Measurements from ENCODE around the gene TMEM132A.

- TF ChIP-seq CTCF (IDR thresholded peaks at IDR 0.05) (no peak), ZFX (IDR thresholded peaks at IDR 0.05; ENCODE audit: borderline replicate concordance) (no peak)
Measured at GRCh38 chr11:60970890-60971289, 46.6 kb downstream of the TMEM132A start.

Measured in 22Rv1 (cell line).